T-helper 2 cell (primary cell): ENCODE measurements around the gene PAPPA2.
"Not testable (repeated sequence)": the region's sequence is repeated elsewhere in the genome, so short reads cannot be mapped to it uniquely, and the experiment has no call there.

Source experiments
- DNase-seq, 5 experiments: peaks; one replicate each; pipeline versions ENCODE4 v3.0.0 to v3.0.0-alpha.2; 2012 to 2022

PAPPA2 gene

GRCh38 chr1:176612791-176613190 is 149.8 kb downstream of the PAPPA2 start:
- DNase-seq, result no peak

DNA sequence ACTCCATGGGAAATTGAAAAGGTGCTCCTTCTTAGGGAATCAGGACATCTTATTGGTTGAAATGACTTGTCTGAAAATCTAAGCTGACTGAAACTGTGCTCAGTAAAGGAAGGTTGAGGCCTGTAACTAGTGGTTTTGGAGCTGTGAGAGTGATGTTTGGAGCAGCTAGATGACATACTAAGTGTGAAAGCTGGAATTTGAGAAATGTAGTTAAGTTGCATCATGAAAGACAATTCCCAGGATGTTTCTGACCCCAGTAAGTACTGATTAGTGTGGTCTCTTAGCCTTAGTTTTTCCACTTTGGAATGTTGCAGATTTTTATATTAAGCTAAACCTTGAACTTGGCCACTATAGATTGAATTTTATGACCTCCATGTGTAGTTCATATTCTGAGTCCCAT is 154.9 kb downstream of the PAPPA2 start:
- no peak for DNase-seq

DNA sequence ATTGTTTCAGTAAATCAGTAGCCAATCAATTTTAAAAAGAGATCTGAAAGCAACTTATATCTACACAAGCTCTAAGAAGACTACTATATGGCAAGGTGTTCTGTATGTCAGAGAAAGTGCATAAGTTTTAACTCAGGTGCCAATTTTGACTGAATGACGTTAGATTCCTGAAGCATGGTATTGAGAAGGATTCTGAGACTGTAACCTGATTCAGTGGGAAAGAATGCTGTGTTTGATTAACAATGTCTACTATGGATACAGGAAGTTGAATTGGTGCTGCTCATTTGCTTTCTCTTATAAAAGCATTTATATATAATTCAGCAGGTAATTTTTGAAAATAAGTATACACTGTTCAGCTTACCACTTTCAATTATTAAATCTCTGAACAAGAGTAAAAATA is 156.3 kb downstream of the PAPPA2 start:
- no peak for DNase-seq

DNA sequence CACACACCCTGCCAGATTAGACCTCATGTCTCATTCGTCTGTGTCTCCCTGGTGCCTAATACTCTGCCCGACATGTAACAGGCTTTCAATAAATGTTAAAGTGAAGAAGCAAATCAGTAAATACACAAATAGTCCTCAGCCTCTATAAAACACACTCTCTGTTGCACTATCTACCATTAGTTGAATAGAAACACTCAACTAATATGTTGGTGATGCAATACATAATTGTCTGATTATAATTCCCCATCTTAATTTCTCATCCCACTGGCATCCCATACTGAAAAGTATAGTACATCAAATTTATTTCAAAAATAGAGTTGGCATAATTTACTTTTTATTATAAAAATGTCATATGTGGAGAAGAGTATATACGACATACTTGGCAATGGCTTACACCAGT is 162.4 kb downstream of the PAPPA2 start:
- no peak for DNase-seq

DNA sequence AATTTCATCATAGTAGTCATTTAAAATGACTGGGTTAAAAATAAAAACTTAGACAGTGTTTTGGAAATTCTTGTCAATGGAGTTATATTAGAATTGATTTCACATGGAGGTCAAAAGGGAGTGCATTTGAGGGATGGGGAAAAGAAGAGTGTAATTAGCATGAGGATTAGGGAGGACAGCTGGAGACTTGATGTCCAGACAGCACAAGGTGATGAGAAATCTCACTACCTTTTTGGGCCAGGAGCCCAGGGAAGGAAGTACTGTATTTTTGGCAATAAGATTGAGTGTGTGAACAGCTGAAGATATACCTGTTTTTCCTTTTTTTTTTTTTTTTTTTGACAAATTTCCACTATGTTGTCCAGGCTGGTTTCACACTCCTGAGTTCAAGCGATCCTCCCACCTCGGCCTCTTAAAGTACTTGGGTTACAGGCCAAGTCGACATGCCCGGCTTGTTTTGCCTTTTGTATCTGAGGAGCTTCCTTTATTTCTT is 163.6 kb downstream of the PAPPA2 start:
- DNase-seq, result no peak

- DNase-seq, result no peak
These were observed 165.8 kb downstream of the PAPPA2 start for GRCh38 chr1:176628775-176629174.

- not testable (repeated sequence) for DNase-seq
These were observed 171.8 kb downstream of the PAPPA2 start for GRCh38 chr1:176634733-176635132.

DNA sequence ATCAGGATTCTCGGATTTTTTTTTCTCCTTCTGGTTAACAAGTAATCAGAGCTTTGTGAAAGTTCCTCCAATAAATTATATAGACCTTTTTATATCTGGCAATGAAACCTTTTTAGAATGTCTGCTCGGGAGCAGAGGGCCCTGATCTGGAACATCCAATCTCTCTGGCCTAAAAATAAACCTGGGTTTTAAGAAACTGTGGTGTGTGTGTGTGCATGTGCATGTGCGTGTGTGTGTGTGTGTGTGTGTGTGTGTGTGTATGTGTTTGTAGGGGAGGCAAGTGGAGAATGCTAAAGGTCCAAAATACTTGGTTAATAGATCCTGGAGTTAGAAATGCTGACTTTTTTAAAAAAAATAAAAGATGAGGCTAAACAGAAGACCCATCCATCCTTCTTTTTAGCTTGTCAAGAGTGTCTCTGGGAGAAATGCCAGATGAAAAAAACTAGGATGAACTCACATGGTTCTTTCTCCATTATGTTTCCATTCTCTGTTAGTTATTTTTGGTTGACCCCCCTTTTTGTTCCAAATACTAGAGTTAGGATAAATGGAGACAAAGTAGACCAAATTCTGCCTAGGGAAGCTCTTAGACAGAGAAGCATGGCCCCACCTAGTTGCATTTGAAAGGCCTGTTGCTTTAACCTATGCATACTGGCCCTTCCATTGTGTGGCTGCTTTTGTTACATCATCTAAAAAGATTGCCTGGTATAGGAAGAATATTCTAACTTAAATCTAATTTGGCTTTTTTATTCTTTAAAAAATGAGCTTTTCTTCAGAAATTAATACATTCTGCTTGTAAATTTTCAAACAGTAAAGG is 175.9 kb downstream of the PAPPA2 start:
- no peak for DNase-seq

GRCh38 chr1:176643536-176643935 is 180.6 kb downstream of the PAPPA2 start:
- DNase-seq, result no peak

DNA sequence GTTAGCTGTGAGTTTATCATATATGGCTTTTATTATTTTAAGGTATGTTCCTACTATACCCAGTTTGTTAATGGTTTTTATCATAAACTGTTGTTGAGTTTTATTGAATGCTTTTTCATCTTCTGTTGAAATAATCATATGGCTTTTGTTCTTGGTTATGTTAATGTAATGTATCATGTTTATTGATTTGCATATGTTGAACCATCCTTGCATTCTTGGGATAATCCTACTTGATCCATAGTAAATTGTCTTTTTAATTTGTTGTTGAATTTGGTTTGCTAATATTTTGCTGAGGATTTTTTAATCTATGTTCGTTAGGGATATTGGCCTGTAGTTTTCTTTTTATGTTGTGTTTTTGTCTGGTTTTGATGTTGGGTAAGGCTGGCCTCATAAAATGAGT is 185.6 kb downstream of the PAPPA2 start:
- DNase-seq, result no peak

- no peak for DNase-seq
These were observed 193.5 kb downstream of the PAPPA2 start for GRCh38 chr1:176656257-176656995.

GRCh38 chr1:176669782-176670181 is 206.8 kb downstream of the PAPPA2 start:
- DNase-seq, result no peak

- no peak for DNase-seq
These were observed 207.9 kb downstream of the PAPPA2 start for GRCh38 chr1:176670853-176671252.

- no peak for DNase-seq
These were observed 220.0 kb downstream of the PAPPA2 start for GRCh38 chr1:176682830-176683535.

DNA sequence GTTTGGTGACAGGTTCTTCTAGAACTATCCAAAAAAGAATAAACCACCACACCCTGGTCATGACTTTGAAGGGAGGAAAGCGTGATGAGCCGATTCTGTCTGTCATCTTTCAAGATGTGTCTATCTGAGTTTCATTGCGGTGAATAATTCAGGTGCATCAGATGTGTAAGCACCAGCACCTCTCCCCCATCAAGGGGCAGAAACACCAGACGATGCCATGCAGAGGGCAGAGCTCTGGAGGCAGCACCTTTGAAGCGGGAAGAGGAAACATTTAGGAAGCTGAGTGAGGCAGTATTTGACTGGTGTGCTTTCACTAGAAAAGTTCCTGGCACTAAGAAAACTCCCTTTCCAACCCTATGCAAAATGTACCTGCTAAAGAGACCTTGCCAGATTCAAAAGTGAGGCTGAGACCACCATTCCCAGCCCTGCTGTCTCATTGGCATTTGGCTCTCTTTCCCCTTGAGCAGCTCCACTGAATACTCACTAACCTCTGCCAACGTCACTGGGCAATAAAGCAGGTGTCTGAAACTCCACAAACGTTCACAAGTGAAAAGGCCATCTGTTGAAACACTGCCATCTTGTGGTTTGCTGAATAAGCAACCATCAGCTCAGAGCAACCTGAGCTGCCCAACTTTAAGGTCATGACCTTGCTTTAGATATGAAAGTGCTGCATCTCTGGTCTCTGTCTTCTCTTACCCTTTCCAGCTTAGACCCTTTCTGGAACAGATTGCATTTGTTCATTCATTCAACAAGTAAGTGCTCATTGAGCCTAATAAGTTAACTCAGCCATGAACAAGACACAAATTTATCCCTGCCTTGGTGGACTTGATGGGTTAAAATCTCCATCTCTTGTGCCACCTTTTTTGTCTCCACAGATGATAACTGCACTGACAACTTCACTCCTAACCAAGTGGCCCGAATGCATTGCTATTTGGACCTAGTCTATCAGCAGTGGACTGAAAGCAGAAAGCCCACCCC is 228.6 kb downstream of the PAPPA2 start:
- peak in 1 of 5 experiments; percentile 51 for DNase-seq

DNA sequence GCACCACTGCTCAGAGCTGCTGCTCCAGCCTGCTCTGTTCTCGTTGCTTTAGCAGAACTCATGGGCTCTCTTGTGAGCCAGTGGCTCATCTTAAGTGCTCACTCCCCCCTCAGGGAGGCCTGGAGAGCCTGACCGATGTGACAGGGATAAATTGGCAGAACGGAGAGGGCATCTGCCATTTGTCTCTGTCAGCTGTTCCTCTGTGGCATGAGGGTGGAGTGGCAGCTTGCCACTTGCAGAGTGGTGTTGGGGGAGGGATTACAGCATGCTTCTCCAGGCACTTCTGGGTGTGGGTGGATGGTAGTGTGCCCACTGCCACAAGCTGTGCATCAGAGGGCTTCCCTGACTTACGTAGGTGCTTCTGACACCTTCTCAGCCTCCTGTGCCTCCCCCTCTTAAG is 229.5 kb downstream of the PAPPA2 start:
- no peak for DNase-seq

DNA sequence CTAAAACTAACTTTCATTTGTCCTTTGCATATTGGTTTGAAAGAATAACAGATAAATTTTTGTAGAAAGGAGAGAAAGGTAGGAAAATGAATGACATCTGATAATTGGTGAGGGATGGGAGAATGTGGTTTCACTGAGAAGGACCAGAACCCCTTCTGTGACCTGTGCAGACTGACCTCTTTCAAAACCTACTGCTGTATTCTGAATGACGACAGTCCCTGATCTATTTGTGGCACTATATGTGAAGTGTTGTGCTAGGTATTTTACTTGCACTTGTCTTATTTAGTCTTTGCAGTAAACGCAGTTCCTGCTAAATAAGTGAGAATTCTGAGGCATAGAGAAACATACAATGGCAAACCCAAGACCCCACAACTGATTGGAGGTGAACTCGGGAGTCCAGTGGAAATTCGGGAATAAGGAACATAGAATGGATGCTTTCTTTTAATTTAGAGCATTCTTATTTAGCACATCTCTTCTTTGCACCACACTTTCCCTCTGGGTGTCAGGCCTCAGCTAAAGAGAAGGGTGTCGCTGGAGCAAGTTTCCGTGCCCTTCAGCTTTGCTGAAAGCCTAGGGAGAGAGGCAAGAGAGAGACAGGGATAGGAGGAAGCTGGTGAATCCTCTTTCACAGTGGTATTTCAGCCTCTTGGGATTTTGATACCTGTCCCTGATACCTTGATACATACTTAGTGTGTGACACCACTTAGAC is 230.2 kb downstream of the PAPPA2 start:
- DNase-seq, result no peak

DNA sequence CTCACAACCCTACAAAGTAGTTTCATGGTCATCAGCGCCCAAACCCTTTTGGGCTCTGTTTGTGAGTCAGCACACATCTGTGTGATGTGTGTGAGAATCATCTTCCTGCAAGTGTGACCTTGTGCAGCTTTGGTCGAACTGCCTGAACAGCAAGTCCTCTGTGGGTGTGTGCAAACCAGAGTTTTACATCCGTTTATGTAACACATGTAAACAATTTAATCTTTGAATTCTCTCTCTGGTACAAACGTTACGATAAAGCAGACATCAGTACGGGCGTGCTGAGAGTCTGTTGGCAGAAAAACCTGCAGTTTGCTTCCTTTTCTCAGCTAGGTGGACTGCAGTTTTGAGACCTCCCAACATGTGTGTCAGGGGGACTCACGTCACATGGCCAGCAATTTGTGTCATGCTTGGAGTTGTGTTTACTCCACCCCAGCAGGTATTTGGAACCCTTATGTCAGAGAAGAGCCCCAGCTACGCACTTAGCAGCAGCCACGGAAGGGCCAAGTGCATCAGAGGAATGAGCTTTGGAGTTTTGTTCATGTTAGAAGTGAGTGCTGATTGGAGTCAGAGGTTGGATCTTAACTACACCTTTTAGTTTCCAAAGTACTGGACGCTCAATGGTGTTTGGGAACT is 230.8 kb downstream of the PAPPA2 start:
- no peak for DNase-seq

DNA sequence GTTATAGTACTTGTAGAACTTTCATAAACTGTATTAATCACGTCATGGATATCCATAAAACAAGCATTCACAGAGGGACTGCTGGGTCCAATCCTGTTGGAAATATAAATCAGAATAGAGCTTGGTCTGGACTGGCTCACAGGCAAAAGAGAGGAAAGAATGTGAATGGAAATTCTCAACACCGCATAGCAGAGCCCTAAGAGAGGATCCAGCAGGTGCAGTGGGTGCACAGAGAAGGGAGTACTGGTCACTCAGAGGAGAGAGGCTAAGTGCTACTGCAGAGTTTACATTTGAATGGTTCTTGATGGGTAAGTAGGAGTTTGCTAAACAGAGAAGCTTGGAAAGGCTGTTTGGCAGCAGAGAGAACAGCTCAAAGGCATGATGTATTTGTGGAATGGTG is 231.7 kb downstream of the PAPPA2 start:
- DNase-seq, result no peak

DNA sequence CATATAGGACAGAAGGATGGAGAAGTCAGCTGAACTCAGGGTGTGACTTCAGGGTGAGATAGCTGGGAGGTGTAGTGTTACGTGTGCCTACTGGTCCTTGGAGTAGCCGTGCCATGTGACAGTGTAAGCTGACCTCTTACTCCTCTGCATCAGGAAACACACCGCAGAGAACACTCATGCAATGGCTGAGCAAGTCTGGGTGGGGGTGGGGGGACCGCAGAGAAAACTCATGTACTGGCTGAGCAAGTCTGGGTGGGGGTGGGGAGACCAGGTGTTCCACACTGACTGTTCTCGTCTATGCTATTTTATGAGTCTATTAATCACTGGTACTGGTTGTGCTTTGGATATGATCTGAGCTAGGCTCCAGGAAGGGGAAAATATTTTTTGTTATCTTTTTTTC is 233.1 kb downstream of the PAPPA2 start:
- no peak for DNase-seq

DNA sequence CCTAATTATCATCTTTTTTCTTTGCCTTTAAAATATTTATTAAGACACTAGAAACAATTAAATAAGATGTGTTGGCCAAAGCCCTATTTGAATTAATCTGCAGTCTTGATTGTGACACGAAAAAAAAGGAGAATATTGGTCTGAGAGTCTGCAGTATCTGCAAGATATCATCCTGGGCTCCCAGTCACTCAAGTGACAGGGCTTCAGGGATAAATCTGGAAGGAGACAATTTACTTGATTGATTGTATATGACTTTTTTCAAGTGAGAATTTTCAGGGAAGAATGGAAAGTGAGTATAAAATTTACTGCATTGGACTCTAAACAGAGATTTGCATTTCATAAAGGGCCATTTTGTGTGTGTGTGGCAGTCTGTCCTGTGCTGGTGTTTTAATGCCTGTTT is 233.7 kb downstream of the PAPPA2 start:
- DNase-seq, result no peak
